Subcutaneous abdominal adipose tissue (tissue), 5 donors: Measurements from ENCODE around the gene DSP.

Experiments
- H3K27ac ChIP-seq: one replicate; pipeline ENCODE4 v1.7.0; 2013; ENCODE audit warnings: low read depth, mild to moderate bottlenecking, inconsistent platforms, low read length, moderate library complexity
- H3K27me3 ChIP-seq, 5 donors: one replicate each; pipeline ENCODE4 v1.7.0; 2013; ENCODE audit warnings: low read length in 5 of 5, inconsistent platforms in 1 of 5; ENCODE audit not compliant: control insufficient read depth in 5 of 5, insufficient read depth in 4 of 5
- H3K36me3 ChIP-seq, 5 donors: one replicate each; pipeline ENCODE4 v1.7.0; 2013; ENCODE audit warnings: low read length in 5 of 5; ENCODE audit not compliant: control insufficient read depth in 5 of 5, insufficient read depth in 5 of 5
- H3K4me1 ChIP-seq, 5 donors: one replicate each; pipeline ENCODE4 v1.7.0; 2013; ENCODE audit warnings: low read length in 5 of 5, mild to moderate bottlenecking in 3 of 5, moderate library complexity in 1 of 5; ENCODE audit not compliant: control insufficient read depth in 5 of 5, insufficient read depth in 5 of 5
- H3K4me3 ChIP-seq, 5 donors: one replicate each; pipeline ENCODE4 v1.7.0; 2013; ENCODE audit warnings: low read length in 5 of 5, low read depth in 1 of 5
- H3K9ac ChIP-seq, 5 donors: one replicate each; pipeline ENCODE4 v1.7.0; 2013; ENCODE audit warnings: low read length in 5 of 5, mild to moderate bottlenecking in 4 of 5, moderate library complexity in 3 of 5
- H3K9me3 ChIP-seq, 5 donors: one replicate each; pipeline ENCODE4 v1.7.0; 2013; ENCODE audit warnings: low read length in 5 of 5; ENCODE audit not compliant: control insufficient read depth in 5 of 5
- donor health status: healthy.
- donor health status: healthy.
- donor health status: healthy.
- donor health status: healthy.
- donor health status: healthy.

Gene DSP

GRCh38 chr6:7558781-7559180 lies 17.3 kb downstream of the DSP start:
- H3K9me3 ChIP-seq = no peaks in the 10 kb centered on the region
- no peaks in the 10 kb centered on the region for H3K36me3 ChIP-seq
- no peak overlapping the region for H3K9ac ChIP-seq
- H3K4me1 ChIP-seq = no peaks in the 10 kb centered on the region
- no peak overlapping the region for H3K27ac ChIP-seq
- no peak overlapping the region for H3K4me3 ChIP-seq
- peaks cover 0 to 11% (median 1%) of the 10 kb centered on the region in 5 donors for H3K27me3 ChIP-seq

GRCh38 chr6:7559196-7559595 lies 17.7 kb downstream of the DSP start:
- Histone ChIP-seq H3K4me1 (no peaks in the 10 kb centered on the region), H3K27me3 (peaks cover 0 to 11% (median 0%) of the 10 kb centered on the region in 5 donors), H3K4me3 (no peak overlapping the region), H3K27ac (no peak overlapping the region), H3K36me3 (no peaks in the 10 kb centered on the region), H3K9me3 (no peaks in the 10 kb centered on the region), H3K9ac (no peak overlapping the region)

- Histone ChIP-seq H3K4me3 (no peak overlapping the region), H3K9me3 (no peaks in the 10 kb centered on the region), H3K36me3 (no peaks in the 10 kb centered on the region), H3K27ac (no peak overlapping the region), H3K27me3 (peaks cover 0 to 11% (median 0%) of the 10 kb centered on the region in 5 donors), H3K9ac (no peak overlapping the region), H3K4me1 (no peaks in the 10 kb centered on the region)
Observed at GRCh38 chr6:7559651-7560385, 18.3 kb downstream of the DSP start.

DNA sequence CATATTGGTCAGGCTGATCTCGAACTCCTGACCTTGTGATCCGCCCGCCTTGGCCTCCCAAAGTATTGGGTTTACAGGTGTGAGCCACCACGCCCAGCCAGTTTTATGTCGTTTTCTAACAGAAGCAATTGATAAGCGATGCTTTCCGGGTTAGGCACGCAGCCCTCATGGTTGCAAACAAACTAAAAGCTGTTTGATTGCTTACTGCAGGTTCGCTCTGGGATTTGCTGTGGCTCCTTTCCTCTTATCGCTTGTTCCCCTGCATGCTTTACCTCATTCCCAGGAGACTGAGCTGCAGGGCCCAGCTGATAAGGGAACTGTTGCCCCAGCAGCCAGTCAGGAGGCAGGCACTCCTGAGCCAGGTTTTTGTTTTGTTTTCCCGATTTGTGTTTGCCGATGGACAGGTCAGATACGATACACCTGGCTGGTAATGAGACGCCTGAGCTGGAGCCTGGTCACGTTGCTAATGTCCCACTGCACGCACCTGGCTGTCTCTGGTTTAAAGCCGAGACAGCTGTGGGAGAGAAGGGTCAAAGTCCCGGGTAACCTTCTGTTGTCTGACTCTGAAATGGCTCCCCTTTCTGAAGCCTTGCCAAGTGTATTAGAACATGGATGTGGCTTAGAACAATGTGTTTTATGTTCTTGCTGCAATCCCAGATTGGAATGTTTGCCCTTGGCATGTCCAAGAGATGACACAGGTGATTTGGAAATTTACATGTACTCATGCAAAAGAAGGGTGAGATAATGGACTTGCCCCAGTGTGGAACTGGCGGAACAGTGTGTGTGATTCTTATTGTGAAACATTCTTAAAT lies 19.9 kb downstream of the DSP start:
- no peaks in the 10 kb centered on the region for H3K36me3 ChIP-seq
- H3K9me3 ChIP-seq = no peaks in the 10 kb centered on the region
- no peak overlapping the region for H3K4me3 ChIP-seq
- H3K27ac ChIP-seq = no peak overlapping the region
- H3K27me3 ChIP-seq = peaks cover 0 to 7% (median 0%) of the 10 kb centered on the region in 5 donors
- no peak overlapping the region for H3K9ac ChIP-seq
- H3K4me1 ChIP-seq = no peaks in the 10 kb centered on the region

DNA sequence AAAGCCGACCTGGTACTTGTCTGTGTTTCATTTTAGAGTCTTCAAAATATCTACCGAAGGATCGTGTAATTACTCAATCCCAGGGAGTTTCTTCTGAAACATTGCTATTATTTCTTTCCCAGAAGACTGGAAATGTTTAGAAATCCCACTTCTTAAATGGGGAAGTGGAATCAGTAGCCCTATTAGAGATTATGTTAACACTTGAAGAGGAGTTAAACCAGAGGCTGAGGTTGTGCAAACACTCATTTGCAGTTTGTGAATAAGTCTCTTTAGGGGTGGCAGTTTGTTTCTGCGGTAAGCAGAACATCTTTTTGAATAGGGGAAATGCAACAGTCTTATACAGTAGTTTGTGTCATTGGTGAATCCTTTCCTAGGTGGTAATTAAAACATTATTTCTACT lies 21.3 kb downstream of the DSP start:
- H3K36me3 ChIP-seq = no peaks in the 10 kb centered on the region
- no peak overlapping the region for H3K9ac ChIP-seq
- peaks cover 0 to 7% (median 0%) of the 10 kb centered on the region in 5 donors for H3K27me3 ChIP-seq
- no peak overlapping the region for H3K27ac ChIP-seq
- H3K4me1 ChIP-seq = peaks cover 0 to 5% (median 4%) of the 10 kb centered on the region in 5 donors
- no peak overlapping the region for H3K4me3 ChIP-seq
- H3K9me3 ChIP-seq = no peaks in the 10 kb centered on the region

DNA sequence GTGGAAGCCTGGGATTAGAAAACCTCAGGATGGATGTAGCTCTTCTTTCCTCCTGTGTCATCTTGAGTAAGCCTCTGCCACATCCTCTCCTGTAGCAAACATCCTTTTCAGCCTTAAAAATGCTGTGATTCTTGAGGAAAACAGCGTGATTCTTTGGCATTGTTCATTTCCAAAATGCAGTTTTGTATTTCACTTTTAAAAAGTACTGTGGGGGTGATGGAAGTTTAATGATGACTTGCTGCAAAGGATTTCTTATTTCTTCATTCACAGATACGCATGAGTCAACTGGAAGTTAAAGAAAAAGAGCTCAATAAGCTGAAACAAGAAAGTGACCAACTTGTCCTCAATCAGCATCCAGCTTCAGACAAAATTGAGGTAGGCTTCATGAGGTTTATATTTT lies 24.6 kb downstream of the DSP start:
- Histone ChIP-seq H3K27me3 (peaks cover 0 to 5% (median 0%) of the 10 kb centered on the region in 5 donors), H3K36me3 (no peaks in the 10 kb centered on the region), H3K4me1 (peaks cover 4 to 12% (median 8%) of the 10 kb centered on the region in 5 donors), H3K9me3 (no peaks in the 10 kb centered on the region), H3K9ac (no peak overlapping the region), H3K4me3 (no peak overlapping the region), H3K27ac (no peak overlapping the region)

DNA sequence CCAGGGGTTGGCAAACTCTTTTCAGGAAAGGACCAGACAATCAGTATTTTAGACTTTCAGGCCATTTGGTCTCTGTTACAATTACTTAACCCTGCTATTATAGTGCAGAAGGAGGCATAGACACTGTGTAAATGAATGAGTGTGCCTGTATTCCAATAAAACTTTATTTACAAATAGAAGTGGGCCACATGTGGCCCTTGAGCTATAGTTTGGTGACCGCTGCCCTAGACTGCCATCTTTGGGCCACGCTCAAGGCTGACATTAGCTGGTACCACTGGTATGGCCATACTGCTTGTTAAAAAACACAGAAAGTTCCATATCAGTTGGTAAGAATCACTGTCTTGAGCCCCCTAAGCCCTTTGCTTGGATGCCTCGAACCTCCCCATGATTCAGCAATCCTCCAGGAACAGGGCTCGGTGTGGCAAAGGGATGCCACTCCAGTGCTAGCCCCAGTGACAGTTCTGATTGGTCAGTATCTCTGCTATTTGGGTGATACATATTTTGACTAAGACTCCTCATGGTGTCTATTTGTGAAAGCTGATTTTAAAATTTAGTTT lies 25.2 kb downstream of the DSP start:
- Histone ChIP-seq H3K36me3 (no peaks in the 10 kb centered on the region), H3K4me1 (peaks cover 4 to 12% (median 8%) of the 10 kb centered on the region in 5 donors), H3K4me3 (no peak overlapping the region), H3K27ac (no peak overlapping the region), H3K9ac (no peak overlapping the region), H3K27me3 (no peaks in the 10 kb centered on the region), H3K9me3 (no peaks in the 10 kb centered on the region)

GRCh38 chr6:7568021-7568420 lies 26.6 kb downstream of the DSP start:
- H3K9ac ChIP-seq = no peak overlapping the region
- H3K4me3 ChIP-seq = no peak overlapping the region
- H3K9me3 ChIP-seq = no peaks in the 10 kb centered on the region
- H3K4me1 ChIP-seq = peaks cover 4 to 12% (median 8%) of the 10 kb centered on the region in 5 donors
- H3K27me3 ChIP-seq = no peaks in the 10 kb centered on the region
- no peak overlapping the region for H3K27ac ChIP-seq
- H3K36me3 ChIP-seq = no peaks in the 10 kb centered on the region

GRCh38 chr6:7569082-7569481 lies 27.6 kb downstream of the DSP start:
- no peaks in the 10 kb centered on the region for H3K36me3 ChIP-seq

More at GRCh38 chr6:7569082-7569481, 27.6 kb downstream of the DSP start:
- Histone ChIP-seq H3K9ac (no peak overlapping the region), H3K4me3 (no peak overlapping the region), H3K27me3 (no peaks in the 10 kb centered on the region), H3K27ac (no peak overlapping the region), H3K4me1 (peaks cover 4 to 12% (median 8%) of the 10 kb centered on the region in 5 donors), H3K9me3 (no peaks in the 10 kb centered on the region)
